Measurements from ENCODE around the gene MAGEA4.

MAGEA4 gene

DNA sequence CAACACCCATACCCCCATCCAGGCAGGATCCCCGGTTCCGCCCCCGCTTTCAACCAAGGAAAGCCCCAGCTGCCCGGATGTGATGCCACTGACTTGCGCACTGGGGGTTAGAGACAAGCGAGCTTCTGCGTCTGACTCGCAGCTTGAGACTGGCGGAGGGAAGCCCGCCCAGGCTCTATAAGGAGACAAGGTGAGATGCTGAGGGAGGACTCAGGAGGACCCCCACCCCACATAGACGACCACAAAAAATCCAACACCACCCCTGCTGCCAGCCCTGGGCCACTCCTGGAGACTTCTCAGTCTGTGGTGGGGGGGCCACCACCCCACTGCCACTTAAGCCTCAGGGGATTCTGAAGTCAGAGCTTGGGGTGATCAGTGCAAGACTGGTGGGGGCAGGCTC lies at the start of gene MAGEA4:
MAGEA4 (plus strand) TSS at position 110 of the 400 bp plus-strand sequence. CDS start 10,776 bp downstream, outside the sequence.
- Histone ChIP-seq H3K9me3 (ENCODE audit: control insufficient read depth, insufficient read depth, low read depth, low read length) (peaks cover 2% of the 10 kb centered on the region; the same call in 1 of the 2 replicates), H3K4me3 (ENCODE audit: low read depth, low read length) (no peak within 1 kb of the TSS), H3K27me3 (ENCODE audit: control insufficient read depth, insufficient read depth, low read length) (no peaks in the 10 kb centered on the region), H3K36me3 (ENCODE audit: control insufficient read depth, insufficient read depth, low read length) (no peaks in the 10 kb centered on the region), H3K4me1 (ENCODE audit: control insufficient read depth, insufficient read depth, low read length) (no peaks in the 10 kb centered on the region), H3K27ac (ENCODE audit: low read depth, low read length) (no peak within 1 kb of the TSS), H3K9ac (ENCODE audit: low read length) (no peak within 1 kb of the TSS)

DNA sequence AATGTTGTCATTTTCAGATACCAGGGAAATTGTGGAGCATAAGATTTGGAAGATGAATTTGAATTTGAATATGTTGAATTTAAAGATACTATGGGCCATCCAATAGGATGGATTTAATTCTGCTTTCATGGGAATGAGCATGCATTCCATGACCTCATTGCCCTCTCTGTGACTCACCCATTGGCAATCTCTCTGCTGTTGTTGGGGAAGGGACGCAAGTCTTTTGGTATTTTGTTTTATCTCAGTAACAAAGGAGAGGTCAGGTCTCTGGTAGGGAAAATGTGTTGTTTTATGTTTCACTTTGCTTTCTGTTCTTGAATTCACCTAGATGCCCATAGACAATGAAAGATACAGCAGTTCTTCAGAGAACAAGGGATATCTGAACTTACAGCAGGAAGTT lies 42.1 kb upstream of the MAGEA4 start:
- Histone ChIP-seq H3K27me3 (ENCODE audit: control insufficient read depth, insufficient read depth, low read length) (no peaks in the 10 kb centered on the region), H3K4me3 (ENCODE audit: low read depth, low read length) (no peak overlapping the region), H3K4me1 (ENCODE audit: control insufficient read depth, insufficient read depth, low read length) (no peaks in the 10 kb centered on the region), H3K27ac (ENCODE audit: low read depth, low read length) (no peak overlapping the region; the same call in 1 of the 2 replicates), H3K36me3 (ENCODE audit: control insufficient read depth, insufficient read depth, low read length) (no peaks in the 10 kb centered on the region), H3K9me3 (ENCODE audit: control insufficient read depth, insufficient read depth, low read depth, low read length) (peaks cover 22% of the 10 kb centered on the region; the same call in 1 of the 2 replicates), H3K9ac (ENCODE audit: low read length) (no peak overlapping the region)

DNA sequence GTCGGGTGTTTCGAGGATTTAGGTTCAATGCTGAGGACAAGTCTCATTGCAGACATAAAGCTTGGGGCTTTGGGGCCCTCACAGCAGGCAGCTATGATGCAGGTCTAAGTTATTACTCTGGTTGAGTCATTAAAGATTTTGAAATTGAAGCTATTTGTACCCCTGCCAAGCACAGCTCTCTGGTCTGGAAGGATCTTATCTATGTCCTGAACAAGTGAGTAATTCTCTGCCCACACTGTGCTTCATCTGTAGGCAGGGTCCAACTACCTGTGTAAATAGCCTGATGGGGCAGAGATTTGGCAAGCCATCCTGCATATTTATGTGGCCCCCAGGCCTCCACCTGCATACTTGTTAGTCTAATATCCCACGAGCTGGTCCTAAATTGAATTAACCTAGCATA lies 41.4 kb upstream of the MAGEA4 start:
- H3K36me3 ChIP-seq (ENCODE audit: control insufficient read depth, insufficient read depth, low read length): no peaks in the 10 kb centered on the region
- H3K9ac ChIP-seq (ENCODE audit: low read length): no peak overlapping the region
- H3K27ac ChIP-seq (ENCODE audit: low read depth, low read length): no peak overlapping the region; the same call in 1 of the 2 replicates
- H3K27me3 ChIP-seq (ENCODE audit: control insufficient read depth, insufficient read depth, low read length): no peaks in the 10 kb centered on the region
- no peak overlapping the region for H3K4me3 ChIP-seq (ENCODE audit: low read depth, low read length)
- no peaks in the 10 kb centered on the region for H3K4me1 ChIP-seq (ENCODE audit: control insufficient read depth, insufficient read depth, low read length)
- peaks cover 25% of the 10 kb centered on the region; the same call in 1 of the 2 replicates for H3K9me3 ChIP-seq (ENCODE audit: control insufficient read depth, insufficient read depth, low read depth, low read length)

DNA sequence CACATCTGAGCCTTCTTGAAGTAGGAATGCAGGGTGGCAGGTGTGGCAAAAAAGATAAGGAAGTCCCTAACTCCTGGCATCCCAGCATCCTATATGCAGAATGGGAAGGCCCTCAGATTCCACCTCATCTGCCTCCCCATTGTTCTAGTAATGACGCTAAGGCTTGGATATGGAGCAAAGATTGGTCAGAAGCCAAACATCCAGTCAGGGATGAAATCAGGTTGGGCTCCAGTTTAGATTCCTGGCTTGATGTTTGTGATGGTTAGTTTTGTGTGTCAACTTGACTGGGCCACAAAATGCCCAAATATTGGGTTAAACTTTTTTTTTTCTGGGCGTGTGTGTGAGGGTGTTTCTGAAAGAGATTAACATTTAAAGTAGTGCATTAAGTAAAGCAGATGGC lies 39.6 kb upstream of the MAGEA4 start:
- no peak overlapping the region for H3K27ac ChIP-seq (ENCODE audit: low read depth, low read length)
- peaks cover 32% of the 10 kb centered on the region; the same call in 1 of the 2 replicates for H3K9me3 ChIP-seq (ENCODE audit: control insufficient read depth, insufficient read depth, low read depth, low read length)
- H3K9ac ChIP-seq (ENCODE audit: low read length): no peak overlapping the region
- no peaks in the 10 kb centered on the region for H3K4me1 ChIP-seq (ENCODE audit: control insufficient read depth, insufficient read depth, low read length)
- H3K4me3 ChIP-seq (ENCODE audit: low read depth, low read length): no peak overlapping the region
- H3K27me3 ChIP-seq (ENCODE audit: control insufficient read depth, insufficient read depth, low read length): no peaks in the 10 kb centered on the region
- H3K36me3 ChIP-seq (ENCODE audit: control insufficient read depth, insufficient read depth, low read length): no peaks in the 10 kb centered on the region

DNA sequence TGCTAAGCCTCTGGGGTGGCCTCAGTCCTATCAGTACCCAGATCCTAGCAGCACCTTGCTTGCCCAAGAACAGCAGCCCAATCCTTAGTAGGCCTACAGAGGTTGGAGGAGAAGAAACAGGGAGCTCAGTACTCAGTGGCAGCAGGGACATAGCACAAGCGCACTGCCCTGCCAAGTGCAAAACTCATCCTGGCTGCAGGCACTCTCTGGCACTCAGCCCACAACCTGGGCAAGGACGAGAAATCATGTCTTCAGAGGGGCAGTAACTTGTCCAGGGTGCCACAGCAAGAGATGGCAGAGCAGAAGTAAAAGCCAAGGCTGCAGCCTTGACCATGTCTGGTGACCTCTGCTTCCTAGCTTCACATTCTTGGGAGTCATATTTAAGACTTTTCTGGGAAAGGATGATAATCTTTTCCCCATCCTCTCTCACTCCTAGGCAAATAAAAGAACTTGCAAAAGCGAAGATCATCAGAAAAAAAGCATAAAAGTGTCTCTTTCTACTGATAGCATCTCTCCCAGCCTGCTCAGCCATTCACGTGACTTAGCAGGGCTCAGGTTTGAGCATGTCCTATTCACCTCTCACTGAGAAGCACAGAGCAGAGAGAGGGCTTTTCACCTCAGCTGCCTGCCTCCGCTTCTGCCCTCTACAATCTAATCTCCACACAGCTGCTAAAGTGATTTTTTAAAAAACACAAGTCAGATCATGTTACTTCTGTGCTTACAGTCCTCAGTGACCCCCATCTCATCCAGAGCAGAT lies 37.2 kb upstream of the MAGEA4 start:
- H3K9ac ChIP-seq (ENCODE audit: low read length): no peak overlapping the region
- no peaks in the 10 kb centered on the region for H3K36me3 ChIP-seq (ENCODE audit: control insufficient read depth, insufficient read depth, low read length)
- no peak overlapping the region for H3K27ac ChIP-seq (ENCODE audit: low read depth, low read length)
- peaks cover 23% of the 10 kb centered on the region for H3K9me3 ChIP-seq (ENCODE audit: control insufficient read depth, insufficient read depth, low read depth, low read length)
- H3K27me3 ChIP-seq (ENCODE audit: control insufficient read depth, insufficient read depth, low read length): no peaks in the 10 kb centered on the region
- H3K4me1 ChIP-seq (ENCODE audit: control insufficient read depth, insufficient read depth, low read length): no peaks in the 10 kb centered on the region
- H3K4me3 ChIP-seq (ENCODE audit: low read depth, low read length): no peak overlapping the region

- Histone ChIP-seq H3K27ac (ENCODE audit: low read depth, low read length) (no peak overlapping the region), H3K9ac (ENCODE audit: low read length) (no peak overlapping the region), H3K27me3 (ENCODE audit: control insufficient read depth, insufficient read depth, low read length) (no peaks in the 10 kb centered on the region), H3K4me3 (ENCODE audit: low read depth, low read length) (no peak overlapping the region), H3K4me1 (ENCODE audit: control insufficient read depth, insufficient read depth, low read length) (no peaks in the 10 kb centered on the region), H3K36me3 (ENCODE audit: control insufficient read depth, insufficient read depth, low read length) (no peaks in the 10 kb centered on the region), H3K9me3 (ENCODE audit: control insufficient read depth, insufficient read depth, low read depth, low read length) (peaks cover 28% of the 10 kb centered on the region)
Measured at GRCh38 chrX:151878574-151878973, 34.1 kb upstream of the MAGEA4 start.

DNA sequence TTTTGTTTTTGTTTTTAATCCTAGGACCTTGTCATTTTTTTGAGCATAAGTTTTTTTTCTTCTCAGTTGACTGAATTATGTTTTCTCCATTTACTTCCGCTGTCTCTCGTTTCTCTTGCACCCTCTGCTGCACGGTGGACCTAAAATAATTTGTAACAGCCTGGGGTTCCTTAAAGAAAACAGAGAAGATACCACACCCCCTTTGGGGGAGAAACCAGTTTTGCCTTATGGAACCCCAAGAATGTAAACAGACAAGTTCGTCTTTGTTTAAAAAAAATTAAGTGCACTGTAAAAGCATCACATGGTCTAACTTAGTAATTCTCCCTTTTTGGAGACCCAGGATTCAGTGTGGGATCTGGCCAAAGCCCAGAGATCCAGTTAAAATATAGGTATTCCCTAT lies 32.8 kb upstream of the MAGEA4 start:
- Histone ChIP-seq H3K9me3 (ENCODE audit: control insufficient read depth, insufficient read depth, low read depth, low read length) (peaks cover 33% of the 10 kb centered on the region), H3K9ac (ENCODE audit: low read length) (no peak overlapping the region), H3K27ac (ENCODE audit: low read depth, low read length) (no peak overlapping the region), H3K36me3 (ENCODE audit: control insufficient read depth, insufficient read depth, low read length) (no peaks in the 10 kb centered on the region), H3K27me3 (ENCODE audit: control insufficient read depth, insufficient read depth, low read length) (no peaks in the 10 kb centered on the region), H3K4me1 (ENCODE audit: control insufficient read depth, insufficient read depth, low read length) (no peaks in the 10 kb centered on the region), H3K4me3 (ENCODE audit: low read depth, low read length) (no peak overlapping the region)

GRCh38 chrX:151880895-151881294 lies 31.8 kb upstream of the MAGEA4 start:
- H3K4me1 ChIP-seq (ENCODE audit: control insufficient read depth, insufficient read depth, low read length): no peaks in the 10 kb centered on the region
- no peak overlapping the region for H3K4me3 ChIP-seq (ENCODE audit: low read depth, low read length)
- H3K27ac ChIP-seq (ENCODE audit: low read depth, low read length): no peak overlapping the region
- no peak overlapping the region for H3K9ac ChIP-seq (ENCODE audit: low read length)
- H3K9me3 ChIP-seq (ENCODE audit: control insufficient read depth, insufficient read depth, low read depth, low read length): peaks cover 35% of the 10 kb centered on the region
- H3K36me3 ChIP-seq (ENCODE audit: control insufficient read depth, insufficient read depth, low read length): no peaks in the 10 kb centered on the region
- H3K27me3 ChIP-seq (ENCODE audit: control insufficient read depth, insufficient read depth, low read length): no peaks in the 10 kb centered on the region

DNA sequence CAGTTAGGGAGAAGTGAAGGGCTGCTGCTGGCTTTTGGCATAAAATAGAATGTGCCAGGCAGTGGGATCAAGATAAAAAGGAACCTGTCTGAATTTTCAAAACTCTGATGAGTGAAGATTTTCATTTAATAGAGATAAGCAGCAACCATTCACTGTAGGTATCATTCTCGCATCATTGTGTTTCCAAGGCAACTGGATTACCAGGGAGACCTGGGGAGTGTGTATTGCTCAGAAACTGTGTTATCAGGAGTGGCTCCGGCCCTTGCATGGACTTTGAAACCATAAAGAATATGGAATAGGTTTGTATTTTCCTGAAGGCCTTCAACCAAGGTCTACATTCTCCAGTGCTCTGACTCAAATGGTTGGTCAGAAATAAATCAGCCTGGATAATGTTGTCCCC lies 23.3 kb upstream of the MAGEA4 start:
- Histone ChIP-seq H3K9me3 (ENCODE audit: control insufficient read depth, insufficient read depth, low read depth, low read length) (peaks cover 45% of the 10 kb centered on the region), H3K4me3 (ENCODE audit: low read depth, low read length) (no peak overlapping the region), H3K27ac (ENCODE audit: low read depth, low read length) (no peak overlapping the region), H3K36me3 (ENCODE audit: control insufficient read depth, insufficient read depth, low read length) (no peaks in the 10 kb centered on the region), H3K27me3 (ENCODE audit: control insufficient read depth, insufficient read depth, low read length) (no peaks in the 10 kb centered on the region), H3K9ac (ENCODE audit: low read length) (no peak overlapping the region), H3K4me1 (ENCODE audit: control insufficient read depth, insufficient read depth, low read length) (no peaks in the 10 kb centered on the region)

DNA sequence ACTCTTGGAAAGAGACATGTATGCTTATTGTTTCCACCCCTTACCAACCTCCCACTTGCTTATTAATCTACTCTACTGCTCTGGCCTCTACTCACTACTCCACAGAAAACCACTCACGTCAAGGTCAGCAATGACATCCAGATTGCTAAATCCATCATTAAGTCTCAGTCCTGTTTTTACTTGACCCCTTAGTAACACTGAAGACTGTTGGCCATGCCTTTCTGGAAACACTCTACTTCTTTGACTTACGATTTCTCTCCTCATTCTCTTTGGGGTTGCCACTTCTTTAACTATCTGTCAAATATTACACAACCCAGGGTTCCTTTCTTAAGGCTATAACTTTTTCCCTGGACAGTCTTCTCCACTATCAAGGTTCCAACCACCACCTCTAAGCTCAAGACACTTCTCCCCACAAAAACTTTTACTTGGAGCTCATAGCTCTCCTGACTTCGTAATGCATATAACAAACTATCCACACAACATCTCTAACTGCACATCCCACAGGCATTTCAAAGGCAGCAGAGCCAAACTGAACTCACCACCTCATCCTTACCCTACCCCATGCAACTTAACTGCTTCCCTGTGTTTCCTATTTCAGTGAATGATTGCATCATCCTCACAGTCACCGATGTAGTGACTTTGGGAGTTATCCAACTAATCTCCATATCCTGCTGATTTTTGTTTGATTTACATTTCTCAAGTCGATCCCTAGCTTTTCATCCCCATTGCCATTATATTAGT lies 15.8 kb upstream of the MAGEA4 start:
- no peak overlapping the region for H3K9ac ChIP-seq (ENCODE audit: low read length)
- no peaks in the 10 kb centered on the region for H3K27me3 ChIP-seq (ENCODE audit: control insufficient read depth, insufficient read depth, low read length)
- H3K36me3 ChIP-seq (ENCODE audit: control insufficient read depth, insufficient read depth, low read length): no peaks in the 10 kb centered on the region
- no peaks in the 10 kb centered on the region for H3K4me1 ChIP-seq (ENCODE audit: control insufficient read depth, insufficient read depth, low read length)
- no peak overlapping the region for H3K27ac ChIP-seq (ENCODE audit: low read depth, low read length)
- peaks cover 12% of the 10 kb centered on the region; the same call in 1 of the 2 replicates for H3K9me3 ChIP-seq (ENCODE audit: control insufficient read depth, insufficient read depth, low read depth, low read length)
- H3K4me3 ChIP-seq (ENCODE audit: low read depth, low read length): no peak overlapping the region

GRCh38 chrX:151899622-151900021 lies 13.1 kb upstream of the MAGEA4 start:
- no peak overlapping the region for H3K9ac ChIP-seq (ENCODE audit: low read length)
- H3K9me3 ChIP-seq (ENCODE audit: control insufficient read depth, insufficient read depth, low read depth, low read length): peaks cover 17% of the 10 kb centered on the region; the same call in 1 of the 2 replicates
- no peak overlapping the region for H3K4me3 ChIP-seq (ENCODE audit: low read depth, low read length)
- H3K4me1 ChIP-seq (ENCODE audit: control insufficient read depth, insufficient read depth, low read length): no peaks in the 10 kb centered on the region
- H3K36me3 ChIP-seq (ENCODE audit: control insufficient read depth, insufficient read depth, low read length): no peaks in the 10 kb centered on the region
- no peaks in the 10 kb centered on the region for H3K27me3 ChIP-seq (ENCODE audit: control insufficient read depth, insufficient read depth, low read length)
- no peak overlapping the region for H3K27ac ChIP-seq (ENCODE audit: low read depth, low read length)
